Smooth muscle cell of the pulmonary artery (primary cell): ENCODE results near the gene SERPINA6. TPM values are rescaled to one million over a fixed set of nuclear protein-coding genes. Genes with fewer than 3 reads are reported as not detected.

Source experiments
- total RNA-seq: library from RNA; depleted of rRNA; stranded (reverse); fragments of >200 nt; gene quantifications from 2 replicates; pipeline ENCODE4 v1.2.3, GENCODE V29; 2014

SERPINA6 gene
- total RNA-seq = not detected in 2 replicates

DNA sequence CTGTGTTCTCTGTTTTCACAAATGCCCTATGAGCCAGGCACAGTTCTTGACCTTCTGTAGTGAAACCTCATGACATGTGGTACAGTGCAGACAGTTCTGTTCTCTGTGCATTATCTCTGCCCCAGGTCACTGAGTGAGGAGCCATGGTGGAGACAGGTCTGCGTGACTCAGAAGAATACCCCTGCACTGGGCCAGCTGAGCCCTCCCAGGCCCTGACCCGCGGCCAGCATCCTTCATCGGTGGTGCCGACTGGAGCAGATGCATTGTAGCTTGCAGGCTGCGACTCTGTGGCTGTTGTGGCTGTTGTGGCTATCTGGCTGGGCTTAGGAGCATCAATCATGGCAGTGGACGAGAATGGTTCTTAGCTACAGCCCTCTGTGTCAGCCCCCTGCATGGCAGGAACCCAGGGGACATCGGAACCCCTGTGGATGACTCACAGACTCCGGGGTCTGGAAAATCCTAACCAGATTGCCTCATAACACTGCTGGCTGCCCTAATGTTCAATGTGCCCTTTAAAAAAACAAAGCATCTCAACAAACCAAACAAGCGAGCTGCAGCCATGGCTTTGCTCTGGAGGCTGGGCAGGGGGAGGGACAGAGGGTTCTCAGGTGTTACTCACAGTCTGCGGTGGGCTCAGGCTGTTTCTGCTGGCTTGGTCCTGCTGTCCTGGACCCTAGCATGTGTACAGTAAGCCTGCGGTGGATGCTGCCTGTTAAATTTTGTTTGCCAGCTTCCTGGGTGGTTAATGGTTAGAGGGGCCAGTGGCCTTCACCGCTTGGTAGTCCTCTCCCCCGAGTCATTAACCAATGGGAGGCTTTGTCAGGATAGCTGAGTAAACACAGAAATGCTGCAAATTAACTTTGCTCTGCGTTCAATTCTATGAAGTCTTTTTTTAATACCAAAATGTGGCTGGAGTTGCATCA, at the start of gene SERPINA6:
SERPINA6 (minus strand) TSS at position 689 of the 923 bp plus-strand sequence. CDS start 8,688 bp downstream, outside the sequence.

GRCh38 chr14:94366146-94366915, 43.2 kb upstream of the SERPINA6 start, which contains the start of gene SERPINA2:
Gene SERPINA2, minus strand, starts transcription at chr14:94366698.

DNA sequence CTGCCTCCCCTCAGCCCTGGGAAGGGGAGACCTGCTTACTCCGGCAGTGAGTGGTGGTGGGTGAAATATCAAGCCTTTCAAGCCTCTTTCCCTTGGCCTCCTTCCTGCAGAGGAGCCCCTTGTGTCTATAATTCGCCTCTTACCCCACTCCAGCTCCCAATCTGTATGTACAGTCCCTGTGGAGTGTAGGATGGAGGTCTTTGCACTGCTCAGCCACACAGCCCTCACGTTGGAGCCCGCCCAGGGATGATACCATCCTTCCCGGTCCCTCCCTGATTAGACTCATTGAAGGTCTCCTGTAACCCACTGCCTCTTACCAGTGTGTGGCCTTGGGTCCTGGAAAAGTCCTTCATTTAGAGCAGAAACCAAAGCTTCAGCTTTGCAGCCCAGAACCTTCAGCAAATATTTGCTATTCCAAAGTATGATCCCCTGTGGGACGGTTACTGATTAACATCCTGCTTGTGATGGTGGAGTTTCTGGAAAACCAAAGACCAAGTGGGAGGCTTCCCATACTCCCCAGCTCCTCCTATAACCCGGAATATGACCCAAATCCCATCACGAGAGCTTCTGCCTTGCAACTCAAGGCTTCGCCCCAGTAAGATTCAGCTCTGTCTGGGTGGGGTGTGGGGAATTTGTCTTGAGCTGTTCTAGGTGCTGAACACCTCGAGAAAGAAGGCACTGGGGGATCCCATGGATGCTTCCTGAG, 30.1 kb downstream of the SERPINA6 start, which contains the start of gene SERPINA10:
SERPINA10 (minus strand) TSS at position 397 of the 706 bp plus-strand sequence. CDS start 2,675 bp downstream, outside the sequence.

Other genes with a start within 250 kb of the SERPINA6 start
- 128 and 134 TPM in 2 replicates for gene DDX24, start 242.1 kb downstream of the SERPINA6 start, total RNA-seq
- gene IFI27L1, start 242.0 kb downstream of the SERPINA6 start, total RNA-seq = 8.7 and 11.1 TPM in 2 replicates
- gene IFI27, start 212.6 kb downstream of the SERPINA6 start, total RNA-seq = 9.1 and 10.9 TPM in 2 replicates
- gene IFI27L2, start 193.7 kb downstream of the SERPINA6 start, total RNA-seq = 77.0 and 98.4 TPM in 2 replicates
- 0.33 and 1.4 TPM in 2 replicates for gene PPP4R4, start 149.0 kb downstream of the SERPINA6 start, total RNA-seq
- gene SERPINA10, start 30.1 kb downstream of the SERPINA6 start, total RNA-seq = not detected in 2 replicates
- not detected in 2 replicates for gene SERPINA2, start 43.4 kb upstream of the SERPINA6 start, total RNA-seq
- gene SERPINA1, start 65.3 kb upstream of the SERPINA6 start, total RNA-seq = not detected in 2 replicates
- gene SERPINA11, start 129.5 kb upstream of the SERPINA6 start, total RNA-seq = not detected in 2 replicates
- not detected in 2 replicates for gene SERPINA9, start 152.9 kb upstream of the SERPINA6 start, total RNA-seq
- gene SERPINA12, start 186.1 kb upstream of the SERPINA6 start, total RNA-seq = not detected in 2 replicates
- not detected in 2 replicates for gene SERPINA4, start 238.1 kb upstream of the SERPINA6 start, total RNA-seq